Keratinocyte (primary cell): ENCODE measurements around the gene NAP1L4. TPM values are rescaled to one million over a fixed set of nuclear protein-coding genes. Genes with fewer than 3 reads are reported as not detected.

Experiments used
- DNase-seq: peaks from one replicate; pipeline ENCODE4 v3.0.0-alpha.2; 2011; ENCODE audit warnings: low read depth, missing footprints, low spot score
- FAIRE-seq: peaks from 2 replicates; lab custom pipeline; 2011; peaks lifted over from hg19 to GRCh38; lab: Jason Lieb, UNC
- H2AFZ ChIP-seq: 2 replicates; pipeline ENCODE4 v1.6.0; 2012; ENCODE audit warnings: low read length, control low read depth, inconsistent platforms; ENCODE audit not compliant: control insufficient read depth
- H3K27ac ChIP-seq: 2 replicates; pipeline ENCODE4 v1.5.1; 2011; ENCODE audit warnings: low read length; ENCODE audit not compliant: control insufficient read depth, insufficient read depth
- H3K27me3 ChIP-seq: 3 replicates; pipeline ENCODE4 v1.6.0; 2011; ENCODE audit warnings: low read length; ENCODE audit not compliant: control insufficient read depth, insufficient read depth; ENCODE audit errors: extremely low read depth
- H3K36me3 ChIP-seq, 2 experiments: 2 replicates in 1 of 2; 3 replicates in 1 of 2; pipeline ENCODE4 v1.5.1; 2011; ENCODE audit warnings: low read length in 2 of 2, mild to moderate bottlenecking in 1 of 2; ENCODE audit not compliant: control insufficient read depth in 2 of 2, insufficient read depth in 2 of 2; ENCODE audit errors: extremely low read depth in 1 of 2
- H3K4me1 ChIP-seq: 3 replicates; pipeline ENCODE4 v1.5.1; 2011; ENCODE audit warnings: low read length; ENCODE audit not compliant: control insufficient read depth, insufficient read depth; ENCODE audit errors: extremely low read depth
- H3K4me2 ChIP-seq: 3 replicates; pipeline ENCODE4 v1.6.0; 2011; ENCODE audit warnings: low read depth, low read length; ENCODE audit not compliant: control insufficient read depth, insufficient read depth; ENCODE audit errors: extremely low read depth
- H3K4me3 ChIP-seq, 3 experiments: fragments of 200-600 bp in 1 of 3; sonication (generic) in 1 of 3; 2 replicates in 2 of 3; 3 replicates in 1 of 3; pipeline ENCODE4 v1.5.1; 2011 to 2016; ENCODE audit warnings: low read length in 3 of 3, mild to moderate bottlenecking in 3 of 3, control low read depth in 2 of 3, inconsistent platforms in 1 of 3, low read depth in 1 of 3, mixed read lengths in 1 of 3, mixed run types in 1 of 3, moderate library complexity in 1 of 3; ENCODE audit not compliant: control insufficient read depth in 2 of 3, insufficient read depth in 2 of 3; ENCODE audit errors: extremely low read depth in 1 of 3
- H3K79me2 ChIP-seq: 2 replicates; pipeline ENCODE4 v1.6.0; 2012; ENCODE audit warnings: low read length; ENCODE audit not compliant: control insufficient read depth, insufficient read depth
- H3K9ac ChIP-seq: 3 replicates; pipeline ENCODE4 v1.6.0; 2011; ENCODE audit warnings: low read length; ENCODE audit not compliant: control insufficient read depth, insufficient read depth; ENCODE audit errors: extremely low read depth
- H3K9me1 ChIP-seq: 3 replicates; pipeline ENCODE4 v1.6.0; 2011; ENCODE audit warnings: low read length; ENCODE audit not compliant: control insufficient read depth, insufficient read depth; ENCODE audit errors: extremely low read depth
- H3K9me3 ChIP-seq: 2 replicates; pipeline ENCODE4 v1.5.1; 2012; ENCODE audit warnings: low read depth, low read length; ENCODE audit not compliant: control insufficient read depth
- H4K20me1 ChIP-seq: 3 replicates; pipeline ENCODE4 v1.6.0; 2011; ENCODE audit warnings: low read length; ENCODE audit not compliant: control insufficient read depth, insufficient read depth; ENCODE audit errors: extremely low read depth
- CTCF ChIP-seq, 3 experiments: IDR thresholded peaks in 1 of 3; conservative IDR thresholded peaks in 1 of 3; optimal IDR thresholded peaks in 1 of 3; 2 replicates in 2 of 3; 3 replicates in 1 of 3; pipeline versions ENCODE3 to v1.5.1; 2011; ENCODE audit warnings: low read length in 3 of 3, mild to moderate bottlenecking in 3 of 3, moderate library complexity in 2 of 3, control low read depth in 1 of 3, inconsistent platforms in 1 of 3; ENCODE audit not compliant: insufficient read depth in 2 of 3; ENCODE audit errors: extremely low read depth in 1 of 3
- EZH2 ChIP-seq: IDR thresholded peaks from one replicate; pipeline ENCODE4 v1.6.1; 2012; ENCODE audit warnings: inconsistent platforms, mild to moderate bottlenecking, low read length, moderate library complexity
- dilution Hi-C: fragments of 300-500 bp; cut with MboI; formaldehyde crosslinking; loops from one replicate; pipeline ENCODE4 v1.7.0; 2020; ENCODE audit warnings: low sequenced_read_pairs; ENCODE audit not compliant: extremely low pct_ligation_motif_present
- polyA plus RNA-seq, 5 experiments: library from polyadenylated mRNA; depleted of rRNA in 3 of 5; stranded (reverse) in 3 of 5; stranded (forward) in 1 of 5; unstranded in 1 of 5; fragments of >200 nt; gene quantifications; 1 replicate in 1 of 5; 2 replicates in 3 of 5; 3 replicates in 1 of 5; pipeline versions ENCODE4 v1.2.1 to v1.2.3, GENCODE V29; 2011 to 2012; ENCODE audit warnings: missing spikeins in 2 of 5, low read depth in 1 of 5, low replicate concordance in 1 of 5

The NAP1L4 gene
- polyA plus RNA-seq, 1 donor (not counting 4 experiments of a cell fraction or from before 2014, with no cell fraction given): 136 TPM

- H3K4me2 ChIP-seq: peak overlapping the region; percentile 75
- H3K9ac ChIP-seq: peak overlapping the region; percentile 80
- H3K4me1 ChIP-seq: peaks cover 46% of the 10 kb centered on the region
These were observed 60.1 kb downstream of the NAP1L4 start for GRCh38 chr11:2931771-2932738.

GRCh38 chr11:2931420-2931746 is 60.7 kb downstream of the NAP1L4 start:
- FAIRE-seq (no peak), DNase-seq (no peak)
- peaks cover 3% of the 10 kb centered on the region for H3K9me1 ChIP-seq
- no peaks in the 10 kb centered on the region for H3K27me3 ChIP-seq
- no peaks in the 10 kb centered on the region for H3K9me3 ChIP-seq
- TF ChIP-seq EZH2 (no peak), CTCF (optimal IDR thresholded peaks at IDR 0.05 in 1 of 3, IDR thresholded peaks at IDR 0.05 in 1 of 3, conservative IDR thresholded peaks at IDR 0.05 in 1 of 3; ENCODE audit: extremely low read depth in 1 of 3, insufficient read depth in 2 of 3, low read length in 3 of 3) (no peak)
- H3K79me2 ChIP-seq: peaks cover 26% of the 10 kb centered on the region
- H3K4me3 ChIP-seq: no peak overlapping the region
- no peak overlapping the region for H3K27ac ChIP-seq
- no peak overlapping the region for H3K4me2 ChIP-seq
- dilution Hi-C loops: no loop called here
- H3K36me3 ChIP-seq: peaks cover 2 to 7% of the 10 kb centered on the region in 2 experiments
- H4K20me1 ChIP-seq: peaks cover 12% of the 10 kb centered on the region
- no peak overlapping the region for H2AFZ ChIP-seq
- peaks cover 47% of the 10 kb centered on the region for H3K4me1 ChIP-seq
- H3K9ac ChIP-seq: no peak overlapping the region

More at GRCh38 chr11:2931771-2932738, 60.1 kb downstream of the NAP1L4 start:
- H3K36me3 ChIP-seq: peaks cover 2 to 6% of the 10 kb centered on the region in 2 experiments
- H3K9me1 ChIP-seq: peaks cover 3% of the 10 kb centered on the region
- H3K27ac ChIP-seq: peak overlapping the region; percentile 96
- no peak overlapping the region for H3K4me3 ChIP-seq
- TF ChIP-seq CTCF (optimal IDR thresholded peaks at IDR 0.05 in 1 of 3, IDR thresholded peaks at IDR 0.05 in 1 of 3, conservative IDR thresholded peaks at IDR 0.05 in 1 of 3; ENCODE audit: extremely low read depth in 1 of 3, insufficient read depth in 2 of 3, low read length in 3 of 3): no peak
- no peak for TF ChIP-seq EZH2
- dilution Hi-C loops: no loop called here
- H3K9me3 ChIP-seq: no peaks in the 10 kb centered on the region
- peaks cover 21% of the 10 kb centered on the region for H3K79me2 ChIP-seq
- FAIRE-seq (no peak), DNase-seq (no peak)
- H4K20me1 ChIP-seq: peaks cover 12% of the 10 kb centered on the region
- H3K27me3 ChIP-seq: no peaks in the 10 kb centered on the region
- no peak overlapping the region for H2AFZ ChIP-seq
